Measurements from ENCODE around the gene UQCC2.

UQCC2 gene

GRCh38 chr6:33722103-33722623 is 10.7 kb upstream of the UQCC2 start:
- Histone ChIP-seq H3K4me3 (ENCODE audit: low read depth in 1 of 2, low read length in 2 of 2) (no peak overlapping the region), H3K27me3 (ENCODE audit: low read depth, low read length) (no peaks in the 10 kb centered on the region), H3K9me3 (ENCODE audit: control insufficient read depth in 1 of 2, low read length in 2 of 2) (no peaks in the 10 kb centered on the region), H3K4me1 (ENCODE audit: control insufficient read depth in 1 of 2, insufficient read depth in 2 of 2, low read length in 2 of 2) (peaks cover 0 to 19% of the 10 kb centered on the region in 2 donors), H3K27ac (ENCODE audit: low read length) (peak overlapping the region; percentile 32), H3K36me3 (ENCODE audit: control insufficient read depth in 1 of 2, insufficient read depth in 2 of 2, low read length in 2 of 2) (no peaks in the 10 kb centered on the region)

- Histone ChIP-seq H3K27ac (ENCODE audit: low read length) (peak overlapping the region; percentile 32), H3K9me3 (ENCODE audit: control insufficient read depth in 1 of 2, low read length in 2 of 2) (no peaks in the 10 kb centered on the region), H3K27me3 (ENCODE audit: low read depth, low read length) (no peaks in the 10 kb centered on the region), H3K4me3 (ENCODE audit: low read depth in 1 of 2, low read length in 2 of 2) (no peak overlapping the region), H3K4me1 (ENCODE audit: control insufficient read depth in 1 of 2, insufficient read depth in 2 of 2, low read length in 2 of 2) (peaks cover 0 to 20% of the 10 kb centered on the region in 2 donors), H3K36me3 (ENCODE audit: control insufficient read depth in 1 of 2, insufficient read depth in 2 of 2, low read length in 2 of 2) (no peaks in the 10 kb centered on the region)
These were observed 10.0 kb upstream of the UQCC2 start for GRCh38 chr6:33721508-33721907.

- Histone ChIP-seq H3K27ac (ENCODE audit: low read length) (peak overlapping the region; percentile 32), H3K36me3 (ENCODE audit: control insufficient read depth in 1 of 2, insufficient read depth in 2 of 2, low read length in 2 of 2) (no peaks in the 10 kb centered on the region), H3K9me3 (ENCODE audit: control insufficient read depth in 1 of 2, low read length in 2 of 2) (no peaks in the 10 kb centered on the region), H3K4me3 (ENCODE audit: low read depth in 1 of 2, low read length in 2 of 2) (no peak overlapping the region), H3K4me1 (ENCODE audit: control insufficient read depth in 1 of 2, insufficient read depth in 2 of 2, low read length in 2 of 2) (peaks cover 0 to 20% of the 10 kb centered on the region in 2 donors), H3K27me3 (ENCODE audit: low read depth, low read length) (no peaks in the 10 kb centered on the region)
These were observed 9.5 kb upstream of the UQCC2 start for GRCh38 chr6:33720998-33721397.

- no peaks in the 10 kb centered on the region for H3K9me3 ChIP-seq (ENCODE audit: control insufficient read depth in 1 of 2, low read length in 2 of 2)
- H3K27ac ChIP-seq (ENCODE audit: low read length): peak overlapping the region; percentile 64
- H3K4me3 ChIP-seq (ENCODE audit: low read depth in 1 of 2, low read length in 2 of 2): no peak overlapping the region
- H3K36me3 ChIP-seq (ENCODE audit: control insufficient read depth in 1 of 2, insufficient read depth in 2 of 2, low read length in 2 of 2): no peaks in the 10 kb centered on the region
- no peaks in the 10 kb centered on the region for H3K27me3 ChIP-seq (ENCODE audit: low read depth, low read length)
- H3K4me1 ChIP-seq (ENCODE audit: control insufficient read depth in 1 of 2, insufficient read depth in 2 of 2, low read length in 2 of 2): peaks cover 0 to 20% of the 10 kb centered on the region in 2 donors
These were observed 8.0 kb upstream of the UQCC2 start for GRCh38 chr6:33719326-33719987.

- peak overlapping the region; percentile 64 for H3K27ac ChIP-seq (ENCODE audit: low read length)
- H3K36me3 ChIP-seq (ENCODE audit: control insufficient read depth in 1 of 2, insufficient read depth in 2 of 2, low read length in 2 of 2): no peaks in the 10 kb centered on the region
- H3K27me3 ChIP-seq (ENCODE audit: low read depth, low read length): no peaks in the 10 kb centered on the region
- no peaks in the 10 kb centered on the region for H3K9me3 ChIP-seq (ENCODE audit: control insufficient read depth in 1 of 2, low read length in 2 of 2)
- no peak overlapping the region for H3K4me3 ChIP-seq (ENCODE audit: low read depth in 1 of 2, low read length in 2 of 2)
- H3K4me1 ChIP-seq (ENCODE audit: control insufficient read depth in 1 of 2, insufficient read depth in 2 of 2, low read length in 2 of 2): peaks cover 0 to 19% of the 10 kb centered on the region in 2 donors
These were observed 7.2 kb upstream of the UQCC2 start for GRCh38 chr6:33718713-33719112.

GRCh38 chr6:33717934-33718455 is 6.5 kb upstream of the UQCC2 start:
- no peak overlapping the region for H3K4me3 ChIP-seq (ENCODE audit: low read depth in 1 of 2, low read length in 2 of 2)
- H3K27ac ChIP-seq (ENCODE audit: low read length): peak overlapping the region; percentile 64
- H3K27me3 ChIP-seq (ENCODE audit: low read depth, low read length): no peaks in the 10 kb centered on the region
- no peaks in the 10 kb centered on the region for H3K9me3 ChIP-seq (ENCODE audit: control insufficient read depth in 1 of 2, low read length in 2 of 2)
- no peaks in the 10 kb centered on the region for H3K36me3 ChIP-seq (ENCODE audit: control insufficient read depth in 1 of 2, insufficient read depth in 2 of 2, low read length in 2 of 2)
- peaks cover 0 to 13% of the 10 kb centered on the region in 2 donors for H3K4me1 ChIP-seq (ENCODE audit: control insufficient read depth in 1 of 2, insufficient read depth in 2 of 2, low read length in 2 of 2)

GRCh38 chr6:33716890-33717632 is 5.6 kb upstream of the UQCC2 start:
- no peaks in the 10 kb centered on the region for H3K36me3 ChIP-seq (ENCODE audit: control insufficient read depth in 1 of 2, insufficient read depth in 2 of 2, low read length in 2 of 2)
- H3K9me3 ChIP-seq (ENCODE audit: control insufficient read depth in 1 of 2, low read length in 2 of 2): no peaks in the 10 kb centered on the region
- no peak overlapping the region for H3K27ac ChIP-seq (ENCODE audit: low read length)
- H3K4me1 ChIP-seq (ENCODE audit: control insufficient read depth in 1 of 2, insufficient read depth in 2 of 2, low read length in 2 of 2): peaks cover 0 to 13% of the 10 kb centered on the region in 2 donors
- no peaks in the 10 kb centered on the region for H3K27me3 ChIP-seq (ENCODE audit: low read depth, low read length)
- no peak overlapping the region for H3K4me3 ChIP-seq (ENCODE audit: low read depth in 1 of 2, low read length in 2 of 2)

GRCh38 chr6:33716379-33716778 is 4.9 kb upstream of the UQCC2 start:
- Histone ChIP-seq H3K4me1 (ENCODE audit: control insufficient read depth in 1 of 2, insufficient read depth in 2 of 2, low read length in 2 of 2) (peaks cover 0 to 13% of the 10 kb centered on the region in 2 donors), H3K36me3 (ENCODE audit: control insufficient read depth in 1 of 2, insufficient read depth in 2 of 2, low read length in 2 of 2) (no peaks in the 10 kb centered on the region), H3K4me3 (ENCODE audit: low read depth in 1 of 2, low read length in 2 of 2) (no peak overlapping the region), H3K9me3 (ENCODE audit: control insufficient read depth in 1 of 2, low read length in 2 of 2) (no peaks in the 10 kb centered on the region), H3K27me3 (ENCODE audit: low read depth, low read length) (no peaks in the 10 kb centered on the region), H3K27ac (ENCODE audit: low read length) (no peak overlapping the region)

GRCh38 chr6:33714385-33715040 is 3.0 kb upstream of the UQCC2 start:
- Histone ChIP-seq H3K36me3 (ENCODE audit: control insufficient read depth in 1 of 2, insufficient read depth in 2 of 2, low read length in 2 of 2) (no peaks in the 10 kb centered on the region), H3K4me1 (ENCODE audit: control insufficient read depth in 1 of 2, insufficient read depth in 2 of 2, low read length in 2 of 2) (peaks cover 7 to 30% of the 10 kb centered on the region in 2 donors), H3K27ac (ENCODE audit: low read length) (no peak overlapping the region), H3K4me3 (ENCODE audit: low read depth in 1 of 2, low read length in 2 of 2) (no peak overlapping the region), H3K9me3 (ENCODE audit: control insufficient read depth in 1 of 2, low read length in 2 of 2) (no peaks in the 10 kb centered on the region), H3K27me3 (ENCODE audit: low read depth, low read length) (no peaks in the 10 kb centered on the region)

GRCh38 chr6:33713786-33714185 is 2.3 kb upstream of the UQCC2 start:
- Histone ChIP-seq H3K4me1 (ENCODE audit: control insufficient read depth in 1 of 2, insufficient read depth in 2 of 2, low read length in 2 of 2) (peaks cover 7 to 31% of the 10 kb centered on the region in 2 donors), H3K36me3 (ENCODE audit: control insufficient read depth in 1 of 2, insufficient read depth in 2 of 2, low read length in 2 of 2) (no peaks in the 10 kb centered on the region), H3K27ac (ENCODE audit: low read length) (no peak overlapping the region), H3K9me3 (ENCODE audit: control insufficient read depth in 1 of 2, low read length in 2 of 2) (no peaks in the 10 kb centered on the region), H3K4me3 (ENCODE audit: low read depth in 1 of 2, low read length in 2 of 2) (no peak overlapping the region), H3K27me3 (ENCODE audit: low read depth, low read length) (no peaks in the 10 kb centered on the region)

- H3K9me3 ChIP-seq (ENCODE audit: control insufficient read depth in 1 of 2, low read length in 2 of 2): no peaks in the 10 kb centered on the region
- no peak overlapping the region for H3K27ac ChIP-seq (ENCODE audit: low read length)
- H3K4me3 ChIP-seq (ENCODE audit: low read depth in 1 of 2, low read length in 2 of 2): no peak overlapping the region
- H3K27me3 ChIP-seq (ENCODE audit: low read depth, low read length): no peaks in the 10 kb centered on the region
- peaks cover 7 to 24% of the 10 kb centered on the region in 2 donors for H3K4me1 ChIP-seq (ENCODE audit: control insufficient read depth in 1 of 2, insufficient read depth in 2 of 2, low read length in 2 of 2)
- peaks cover 0 to under 1% of the 10 kb centered on the region in 2 donors for H3K36me3 ChIP-seq (ENCODE audit: control insufficient read depth in 1 of 2, insufficient read depth in 2 of 2, low read length in 2 of 2)
These were observed 1.4 kb upstream of the UQCC2 start for GRCh38 chr6:33712914-33713313.

Data from muscle layer of duodenum (tissue), 2 donors.